Activated CD8-positive, alpha-beta memory T cell treated with anti-CD3 and anti-CD28 coated beads for 4 hours (primary cell): Measurements from ENCODE around the gene APMAP.

Experiments
- DNase-seq, 2 donors: peaks; one replicate each; pipeline ENCODE4 v3.0.0-alpha.2; 2020; ENCODE audit warnings: low read depth in 2 of 2

Gene APMAP, protein sequence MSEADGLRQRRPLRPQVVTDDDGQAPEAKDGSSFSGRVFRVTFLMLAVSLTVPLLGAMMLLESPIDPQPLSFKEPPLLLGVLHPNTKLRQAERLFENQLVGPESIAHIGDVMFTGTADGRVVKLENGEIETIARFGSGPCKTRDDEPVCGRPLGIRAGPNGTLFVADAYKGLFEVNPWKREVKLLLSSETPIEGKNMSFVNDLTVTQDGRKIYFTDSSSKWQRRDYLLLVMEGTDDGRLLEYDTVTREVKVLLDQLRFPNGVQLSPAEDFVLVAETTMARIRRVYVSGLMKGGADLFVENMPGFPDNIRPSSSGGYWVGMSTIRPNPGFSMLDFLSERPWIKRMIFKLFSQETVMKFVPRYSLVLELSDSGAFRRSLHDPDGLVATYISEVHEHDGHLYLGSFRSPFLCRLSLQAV

DNA sequence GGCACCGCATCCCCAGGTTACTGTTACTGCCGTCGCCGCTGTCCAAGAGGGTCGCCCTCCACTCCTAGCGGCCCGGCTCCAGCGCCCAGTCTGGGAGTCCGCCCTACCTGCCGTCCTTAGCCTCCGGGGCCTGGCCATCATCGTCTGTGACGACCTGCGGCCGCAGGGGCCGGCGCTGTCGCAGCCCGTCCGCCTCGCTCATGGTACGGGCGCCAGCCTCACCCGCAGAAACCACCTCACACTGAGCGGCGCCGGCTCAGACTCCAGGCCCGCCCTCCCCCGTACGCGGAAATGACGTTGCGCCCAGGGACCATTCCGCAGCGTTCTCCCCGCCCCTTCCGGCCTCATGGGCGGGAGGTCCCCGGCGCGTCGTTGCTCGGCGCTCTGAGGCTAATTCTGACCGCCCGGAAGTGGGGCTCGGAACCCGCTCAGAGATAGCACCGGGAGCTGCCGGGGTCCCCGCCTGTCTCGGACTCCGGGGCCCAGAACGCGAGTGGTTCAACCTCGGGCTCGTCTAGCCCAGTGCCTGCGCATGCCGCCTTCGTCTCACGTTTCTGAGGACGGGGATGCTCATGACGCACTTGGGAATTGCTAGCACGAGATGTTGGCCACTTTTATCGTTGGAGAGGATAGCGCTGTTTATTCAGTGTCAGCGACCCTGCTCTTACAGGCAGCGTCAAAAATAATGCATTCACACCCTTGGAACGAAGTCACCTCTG lies at the start of gene APMAP:
Gene APMAP, minus strand, starts transcription at position 265 of the 719 bp plus-strand sequence. Its CDS starts 63 bp downstream, at position 202.
- DNase-seq = peak; percentile 91 to 94

DNA sequence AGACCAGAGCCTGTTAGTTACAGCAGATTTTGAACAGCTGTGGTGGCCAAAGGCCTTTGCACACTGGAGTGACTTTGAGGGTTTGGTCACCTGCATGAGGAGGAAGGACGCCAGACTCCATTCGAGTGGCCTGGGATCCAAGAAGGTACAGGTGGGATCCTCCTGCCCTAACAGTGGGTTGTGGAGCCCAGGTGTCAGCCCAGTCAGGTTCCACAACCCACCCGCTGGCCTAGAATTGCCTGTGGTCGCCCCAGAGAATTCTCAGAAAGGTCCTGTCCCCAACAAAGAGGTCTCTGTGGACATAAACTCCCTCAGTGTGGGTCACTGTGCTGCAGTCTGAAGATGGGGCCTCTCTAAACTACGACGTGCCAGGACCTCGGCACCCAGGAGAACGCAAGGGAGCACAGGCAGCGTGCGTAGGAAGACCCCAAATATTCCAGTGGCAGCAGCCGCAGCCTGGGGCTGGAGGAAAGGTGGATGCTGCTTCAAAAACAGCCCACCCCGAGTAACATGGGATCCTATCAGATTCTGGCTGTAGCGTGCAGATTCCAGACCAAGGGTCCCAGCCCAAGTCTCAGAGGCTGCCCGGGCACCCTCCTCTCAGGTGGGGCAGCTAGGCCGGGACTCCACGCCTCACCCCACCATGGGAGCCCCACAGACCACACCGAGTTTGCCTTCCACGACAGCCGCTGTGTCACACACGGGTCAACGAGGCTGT lies 49.4 kb upstream of the APMAP start:
- no peak for DNase-seq

GRCh38 chr20:25040438-25040831 lies 47.9 kb upstream of the APMAP start:
- no peak for DNase-seq

DNA sequence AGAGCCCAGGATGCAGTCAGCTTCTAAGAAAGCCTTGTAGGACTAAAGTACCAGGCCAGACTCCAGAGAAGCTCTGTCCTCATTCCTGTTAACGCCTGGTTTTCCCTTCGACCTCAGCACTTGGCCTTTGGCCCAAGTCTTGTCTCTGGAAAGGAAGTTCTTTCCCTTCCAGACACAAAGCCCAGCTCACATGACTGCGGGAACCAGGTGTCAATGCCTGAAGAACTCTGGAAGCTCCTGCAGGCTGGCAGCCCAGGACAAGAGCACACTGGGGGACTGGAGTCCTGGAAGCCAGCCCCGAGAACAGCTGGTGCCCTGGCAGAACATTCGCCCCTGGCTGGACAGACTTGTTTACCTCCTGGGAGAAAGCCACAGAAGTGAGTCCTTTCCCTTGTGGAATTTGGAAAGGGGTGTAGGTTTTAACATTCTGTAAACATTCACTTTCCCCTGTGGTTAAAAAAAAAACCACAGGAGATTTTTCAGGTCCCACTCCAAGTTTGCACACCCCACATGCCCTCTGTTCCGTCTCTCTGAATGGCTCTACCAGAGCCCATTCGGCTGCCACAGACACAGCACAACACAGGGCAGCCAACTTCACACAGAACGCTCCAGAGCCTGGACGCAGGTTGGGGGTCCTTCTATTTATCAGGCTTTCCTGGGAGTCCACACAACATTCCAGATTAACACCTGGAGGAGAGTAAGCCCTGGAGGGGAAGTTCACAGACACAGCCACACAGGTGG lies 47.3 kb upstream of the APMAP start:
- no peak for DNase-seq

GRCh38 chr20:25038591-25039015 lies 46.1 kb upstream of the APMAP start:
- DNase-seq = no peak

DNA sequence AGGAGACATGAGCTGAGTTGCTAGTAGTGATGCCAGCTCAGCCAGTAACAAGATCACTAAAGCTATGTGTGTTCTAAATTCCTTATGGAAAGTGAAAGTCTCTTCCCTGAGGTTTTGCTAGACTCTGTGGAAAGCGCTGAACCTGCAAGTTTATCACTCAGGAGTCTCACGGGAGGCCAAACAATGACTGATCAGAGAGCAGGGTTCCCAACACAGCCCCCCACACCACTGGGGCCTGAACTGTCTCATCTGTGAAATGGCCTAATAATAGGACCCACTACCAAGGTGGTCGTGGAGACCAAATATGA lies 45.5 kb upstream of the APMAP start:
- no peak for DNase-seq

GRCh38 chr20:25037288-25038102 lies 44.9 kb upstream of the APMAP start:
- DNase-seq = no peak

GRCh38 chr20:25036331-25036936 lies 43.9 kb upstream of the APMAP start:
- DNase-seq = no peak

- DNase-seq = no peak
Measured at GRCh38 chr20:25035921-25036320, 43.4 kb upstream of the APMAP start.

GRCh38 chr20:25033924-25034300 lies 41.4 kb upstream of the APMAP start:
- no peak for DNase-seq

DNA sequence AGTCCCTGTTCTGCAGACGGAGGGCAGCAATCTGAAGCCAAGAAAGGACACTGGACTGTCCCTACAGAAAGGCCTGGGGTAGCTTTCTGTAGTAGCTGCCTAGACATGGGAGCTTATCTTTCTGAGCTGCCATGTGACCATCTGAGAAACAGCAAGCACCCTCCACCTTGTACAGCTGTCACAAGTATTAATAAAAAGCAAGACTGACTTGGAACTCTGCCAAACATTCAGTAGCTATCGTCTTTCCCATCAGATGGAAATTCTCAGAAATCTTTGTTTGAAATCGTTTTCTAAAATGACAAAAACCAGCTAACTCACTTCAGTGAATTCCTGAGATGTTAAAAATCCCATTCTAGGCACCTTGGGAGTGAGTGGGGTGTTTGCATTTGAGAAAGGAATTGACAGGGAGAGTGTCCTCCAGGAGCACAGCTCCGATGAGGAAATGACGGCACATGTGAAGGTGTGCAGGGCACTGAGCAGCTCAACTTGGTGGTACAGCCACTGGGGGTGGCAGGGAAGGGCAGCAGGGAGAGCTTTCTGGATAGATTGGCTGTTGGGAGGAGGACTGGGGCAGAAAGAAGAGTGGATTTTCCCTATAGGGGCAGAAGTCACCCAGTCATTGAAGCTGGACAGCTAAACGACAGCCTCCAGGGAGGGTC lies 40.8 kb upstream of the APMAP start:
- no peak for DNase-seq

- no peak for DNase-seq
Measured at GRCh38 chr20:25032478-25033264, 40.1 kb upstream of the APMAP start.

GRCh38 chr20:25032065-25032477 lies 39.5 kb upstream of the APMAP start:
- no peak for DNase-seq

DNA sequence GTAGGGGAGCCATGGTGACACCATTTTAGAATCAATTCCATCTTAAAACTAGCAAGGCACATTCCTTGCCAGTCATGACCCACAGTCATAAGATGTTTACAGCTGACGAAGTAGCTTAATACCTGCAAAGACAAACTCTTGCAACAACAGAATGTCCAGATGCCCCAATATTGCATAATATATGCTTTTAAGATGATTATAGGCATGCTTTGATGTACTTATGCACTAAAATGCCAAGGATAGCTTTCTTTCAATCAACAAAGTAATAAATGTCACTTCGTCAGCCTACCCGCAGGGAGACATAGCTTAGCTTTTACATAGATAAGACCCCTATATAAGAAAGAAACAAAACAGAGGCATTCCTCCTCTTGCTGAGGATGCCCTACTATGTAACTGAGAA lies 38.7 kb upstream of the APMAP start:
- DNase-seq = no peak

- no peak for DNase-seq
Measured at GRCh38 chr20:25030649-25031207, 38.2 kb upstream of the APMAP start.

DNA sequence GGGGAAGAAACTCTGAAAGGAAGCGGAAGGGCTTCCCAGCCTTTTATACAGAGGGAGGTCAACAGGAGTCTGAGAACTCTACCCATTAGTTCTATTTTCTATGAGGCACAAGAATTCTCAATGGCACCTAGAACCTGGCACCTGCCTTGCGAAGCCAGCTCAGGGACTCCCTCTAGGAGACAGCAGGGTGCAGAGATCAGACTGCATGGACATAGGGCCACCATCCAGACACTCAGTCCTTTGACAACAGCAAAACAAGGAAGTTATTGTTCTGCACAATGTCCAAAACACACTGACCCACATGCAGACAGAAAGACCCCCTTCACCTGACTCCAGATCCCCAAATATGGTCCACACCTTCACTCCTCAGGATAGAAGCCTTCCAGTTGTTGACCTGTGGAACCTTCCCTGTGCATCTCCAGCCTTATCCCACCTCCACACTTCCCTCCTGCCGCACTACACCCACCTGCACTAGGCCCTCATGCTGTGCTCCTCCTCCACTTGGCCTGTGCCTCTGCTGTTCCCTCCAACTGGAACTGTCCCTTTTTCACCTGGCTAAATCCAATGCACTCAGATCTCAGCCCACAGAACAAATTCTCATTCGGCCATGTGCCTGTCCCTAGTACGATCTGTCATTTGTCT lies 37.6 kb upstream of the APMAP start:
- no peak for DNase-seq

GRCh38 chr20:25025986-25026605 lies 33.5 kb upstream of the APMAP start:
- no peak for DNase-seq
